Testis (tissue), 3 donors: ENCODE data around the gene ACOT8. TPM values are rescaled to one million over a fixed set of nuclear protein-coding genes. Genes with fewer than 3 reads are reported as not detected.

Experiments
- DNase-seq: peaks from one replicate; pipeline ENCODE4 v3.0.0-alpha.2; 2019
- H3K27ac ChIP-seq, 2 donors: fragments of 200-600 bp; sonication (generic); one replicate each; pipeline ENCODE4 v1.5.1; 2019
- H3K27me3 ChIP-seq: fragments of 200-600 bp; sonication (generic); one replicate; pipeline ENCODE4 v1.5.1; 2019
- H3K36me3 ChIP-seq: fragments of 200-600 bp; sonication (generic); one replicate; pipeline ENCODE4 v1.5.1; 2017; ENCODE audit warnings: low read depth; ENCODE audit errors: missing control alignments
- H3K4me1 ChIP-seq: fragments of 200-600 bp; sonication (generic); one replicate; pipeline ENCODE4 v1.5.1; 2019
- H3K4me3 ChIP-seq, 2 donors: fragments of 200-600 bp; sonication (generic); one replicate each; pipeline ENCODE4 v1.5.1; 2017 to 2019
- H3K9me3 ChIP-seq: fragments of 200-600 bp; sonication (generic); one replicate; pipeline ENCODE4 v1.5.1; 2017
- CTCF ChIP-seq, 3 experiments: fragments of 450-650 bp in 2 of 3; fragments of 200-600 bp in 1 of 3; sonication (generic) in 1 of 3; IDR thresholded peaks; one replicate each; pipeline ENCODE4 v1.5.1; 2016 to 2019; ENCODE audit warnings: antibody characterized with exemption in 3 of 3, mild to moderate bottlenecking in 2 of 3, moderate library complexity in 1 of 3
- POLR2A ChIP-seq: fragments of 450-650 bp; IDR thresholded peaks from one replicate; pipeline ENCODE4 v1.6.1; 2017; ENCODE audit warnings: antibody characterized with exemption, mild to moderate bottlenecking, moderate library complexity
- WGBS, 2 donors: methylation state at CpG; one replicate each; pipeline ENCODE4 v1.1.5; 2018; 5-methylcytosine and 5-hydroxymethylcytosine counted together
- intact Hi-C: fragments of 100-400 bp; cut with DNase I; formaldehyde crosslinking; loops from one replicate; pipeline ENCODE4 v1.15.1; 2023; ENCODE audit warnings: low total_unique reads
- polyA plus RNA-seq: library from polyadenylated mRNA; stranded (reverse); fragments of 350-450 nt; fragmentation: Illumina TruSeq; extraction: RNeasy Lipid Tissue Mini Kit (QIAGEN cat#74804); gene quantifications from one replicate; pipeline ENCODE4 v1.2.3, GENCODE V29; 2014; ENCODE audit warnings: low read depth, low replicate concordance; ENCODE audit not compliant: insufficient read depth
- total RNA-seq, 2 donors: library from RNA; depleted of rRNA; stranded (reverse); fragments of >200 nt; gene quantifications; one replicate each; pipeline ENCODE4 v1.2.3, GENCODE V29; 2016

The ACOT8 gene
- total and polyA plus RNA-seq, 3 donors from 2014 or later, result 44.4 to 79.6 (median 71.2) TPM

GRCh38 chr20:45899046-45899835, 42.0 kb upstream of the ACOT8 start:
- DNase-seq, result no peak
- no peak overlapping the region for H3K27ac ChIP-seq
- H3K9me3 ChIP-seq, result no peaks in the 10 kb centered on the region
- no peak for TF ChIP-seq CTCF (IDR thresholded peaks at IDR 0.05)
- TF ChIP-seq POLR2A, result no peak
- WGBS, 2 donors, result 86 to 88% methylated on average over 10 to 13 of the region's 13 CpGs
- no peaks in the 10 kb centered on the region for H3K4me1 ChIP-seq
- intact Hi-C loops, result loop anchor here (10.0 kb wide), 1 partner anchor 56 kb away; no protein-coding TSS in a partner anchor
- H3K27me3 ChIP-seq, result no peaks in the 10 kb centered on the region
- no peaks in the 10 kb centered on the region for H3K36me3 ChIP-seq
- no peak overlapping the region for H3K4me3 ChIP-seq

GRCh38 chr20:45898285-45898684, 41.1 kb upstream of the ACOT8 start:
- WGBS, 2 donors, result 79% methylated on average over 12 of the region's 12 CpGs
- Histone ChIP-seq H3K4me3 (no peak overlapping the region), H3K4me1 (no peaks in the 10 kb centered on the region), H3K27ac (no peak overlapping the region), H3K9me3 (no peaks in the 10 kb centered on the region), H3K36me3 (no peaks in the 10 kb centered on the region), H3K27me3 (no peaks in the 10 kb centered on the region)
- no peak for DNase-seq
- TF ChIP-seq POLR2A (no peak), CTCF (IDR thresholded peaks at IDR 0.05) (no peak)
- intact Hi-C loops, result loop anchor here (10.0 kb wide), 1 partner anchor 57 kb away; no protein-coding TSS in a partner anchor

GRCh38 chr20:45897692-45898091, 40.5 kb upstream of the ACOT8 start:
- intact Hi-C loops, result loop anchor here (10.0 kb wide), 1 partner anchor 57 kb away; no protein-coding TSS in a partner anchor
- 79 to 88% methylated on average over 7 of the region's 7 CpGs for WGBS, 2 donors
- no peaks in the 10 kb centered on the region for H3K4me1 ChIP-seq
- H3K4me3 ChIP-seq, result no peak overlapping the region
- TF ChIP-seq POLR2A (no peak), CTCF (IDR thresholded peaks at IDR 0.05) (no peak)
- no peak overlapping the region for H3K27ac ChIP-seq
- H3K9me3 ChIP-seq, result no peaks in the 10 kb centered on the region
- no peak for DNase-seq
- no peaks in the 10 kb centered on the region for H3K27me3 ChIP-seq
- H3K36me3 ChIP-seq, result no peaks in the 10 kb centered on the region

GRCh38 chr20:45897289-45897688, 40.1 kb upstream of the ACOT8 start:
- no peak overlapping the region for H3K4me3 ChIP-seq
- H3K36me3 ChIP-seq, result no peaks in the 10 kb centered on the region
- intact Hi-C loops, result loop anchor here (10.0 kb wide), 1 partner anchor 58 kb away; no protein-coding TSS in a partner anchor
- no peak overlapping the region for H3K27ac ChIP-seq
- no peaks in the 10 kb centered on the region for H3K9me3 ChIP-seq
- TF ChIP-seq POLR2A (no peak), CTCF (IDR thresholded peaks at IDR 0.05) (no peak)
- WGBS, 2 donors, result 78 to 80% methylated on average over 2 of the region's 2 CpGs
- H3K27me3 ChIP-seq, result no peaks in the 10 kb centered on the region
- DNase-seq, result no peak
- H3K4me1 ChIP-seq, result no peaks in the 10 kb centered on the region
